Body of pancreas (tissue), 4 donors: ENCODE data around the gene MAD1L1. TPM values are rescaled to one million over a fixed set of nuclear protein-coding genes. Genes with fewer than 3 reads are reported as not detected.

Experiments used
- ATAC-seq: fragments of 150-250 bp; one replicate; pipeline ENCODE4 v1.9.1; 2016
- DNase-seq, 4 donors: peaks; one replicate each; pipeline ENCODE4 v3.0.0-alpha.2; 2019
- H3K27ac ChIP-seq, 4 donors: fragments of 200-600 bp; sonication (generic); 1 replicate in 3 of 4; 2 replicates in 1 of 4; pipeline versions ENCODE4 v1.5.1 to v1.6.1; 2016 to 2019; ENCODE audit warnings: mild to moderate bottlenecking in 1 of 4, mixed read lengths in 1 of 4, moderate library complexity in 1 of 4
- H3K27me3 ChIP-seq, 2 donors: fragments of 200-600 bp; sonication (generic); one replicate each; pipeline ENCODE4 v1.6.0; 2016; ENCODE audit warnings: mild to moderate bottlenecking in 1 of 2
- H3K36me3 ChIP-seq, 2 donors: fragments of 200-600 bp; sonication (generic); replicated peaks in 1 of 2; 2 replicates each; pipeline ENCODE4 v1.5.1; 2016; ENCODE audit warnings: low read depth in 2 of 2; ENCODE audit not compliant: insufficient read depth in 1 of 2
- H3K4me1 ChIP-seq: fragments of 200-600 bp; sonication (generic); one replicate; pipeline ENCODE4 v1.6.0; 2016
- H3K4me3 ChIP-seq, 2 donors: fragments of 200-600 bp; sonication (generic); 1 replicate in 1 of 2; 2 replicates in 1 of 2; pipeline ENCODE4 v1.5.1; 2016 to 2019
- H3K9me3 ChIP-seq, 3 donors: fragments of 200-600 bp; sonication (generic); 1 replicate in 2 of 3; 2 replicates in 1 of 3; pipeline ENCODE4 v1.5.1; 2016
- POLR2A ChIP-seq, 3 donors: fragments of 450-650 bp; IDR thresholded peaks; one replicate each; pipeline ENCODE4 v1.6.1; 2016; ENCODE audit warnings: antibody characterized with exemption in 3 of 3, mild to moderate bottlenecking in 2 of 3
- WGBS, 2 donors: methylation state at CpG; one replicate each; pipeline ENCODE4 v1.1.5; 2017; 5-methylcytosine and 5-hydroxymethylcytosine counted together
- intact Hi-C: fragments of 100-400 bp; cut with DNase I; formaldehyde crosslinking; loops from one replicate; pipeline ENCODE4 v1.15.1; 2023
- total RNA-seq, 2 donors: library from RNA; depleted of rRNA; stranded (reverse); fragments of >200 nt; gene quantifications; one replicate each; pipeline ENCODE4 v1.1.0, GENCODE V29; 2016
- TF ChIP-seq, protein P1 (sequence below), 7 experiments: fragments of 450-650 bp in 4 of 7; fragments of 200-600 bp in 3 of 7; sonication (generic) in 3 of 7; IDR thresholded peaks; one replicate each; pipeline ENCODE4 v1.5.1; 2016 to 2019; ENCODE audit warnings: antibody characterized with exemption in 7 of 7

MAD1L1 gene
- total RNA-seq, 2 donors from 2014 or later = 14.0 to 66.9 TPM

GRCh38 chr7:1865571-1866255 lies 367.0 kb downstream of the MAD1L1 start:
- H3K27me3 ChIP-seq = no peaks in the 10 kb centered on the region
- intact Hi-C loops = no loop called here
- DNase-seq = no peak
- no peaks in the 10 kb centered on the region for H3K4me1 ChIP-seq
- H3K9me3 ChIP-seq = no peaks in the 10 kb centered on the region
- no peak overlapping the region for H3K27ac ChIP-seq
- ATAC-seq = no peak
- no peak overlapping the region for H3K4me3 ChIP-seq
- TF ChIP-seq, protein P1, sequence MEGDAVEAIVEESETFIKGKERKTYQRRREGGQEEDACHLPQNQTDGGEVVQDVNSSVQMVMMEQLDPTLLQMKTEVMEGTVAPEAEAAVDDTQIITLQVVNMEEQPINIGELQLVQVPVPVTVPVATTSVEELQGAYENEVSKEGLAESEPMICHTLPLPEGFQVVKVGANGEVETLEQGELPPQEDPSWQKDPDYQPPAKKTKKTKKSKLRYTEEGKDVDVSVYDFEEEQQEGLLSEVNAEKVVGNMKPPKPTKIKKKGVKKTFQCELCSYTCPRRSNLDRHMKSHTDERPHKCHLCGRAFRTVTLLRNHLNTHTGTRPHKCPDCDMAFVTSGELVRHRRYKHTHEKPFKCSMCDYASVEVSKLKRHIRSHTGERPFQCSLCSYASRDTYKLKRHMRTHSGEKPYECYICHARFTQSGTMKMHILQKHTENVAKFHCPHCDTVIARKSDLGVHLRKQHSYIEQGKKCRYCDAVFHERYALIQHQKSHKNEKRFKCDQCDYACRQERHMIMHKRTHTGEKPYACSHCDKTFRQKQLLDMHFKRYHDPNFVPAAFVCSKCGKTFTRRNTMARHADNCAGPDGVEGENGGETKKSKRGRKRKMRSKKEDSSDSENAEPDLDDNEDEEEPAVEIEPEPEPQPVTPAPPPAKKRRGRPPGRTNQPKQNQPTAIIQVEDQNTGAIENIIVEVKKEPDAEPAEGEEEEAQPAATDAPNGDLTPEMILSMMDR (IDR thresholded peaks at IDR 0.05) = no peak
- TF ChIP-seq POLR2A (IDR thresholded peaks at IDR 0.05) = no peak
- 90 to 92% methylated on average over 6 to 17 of the region's 19 CpGs for WGBS, 2 donors
- H3K36me3 ChIP-seq = no peaks in the 10 kb centered on the region

DNA sequence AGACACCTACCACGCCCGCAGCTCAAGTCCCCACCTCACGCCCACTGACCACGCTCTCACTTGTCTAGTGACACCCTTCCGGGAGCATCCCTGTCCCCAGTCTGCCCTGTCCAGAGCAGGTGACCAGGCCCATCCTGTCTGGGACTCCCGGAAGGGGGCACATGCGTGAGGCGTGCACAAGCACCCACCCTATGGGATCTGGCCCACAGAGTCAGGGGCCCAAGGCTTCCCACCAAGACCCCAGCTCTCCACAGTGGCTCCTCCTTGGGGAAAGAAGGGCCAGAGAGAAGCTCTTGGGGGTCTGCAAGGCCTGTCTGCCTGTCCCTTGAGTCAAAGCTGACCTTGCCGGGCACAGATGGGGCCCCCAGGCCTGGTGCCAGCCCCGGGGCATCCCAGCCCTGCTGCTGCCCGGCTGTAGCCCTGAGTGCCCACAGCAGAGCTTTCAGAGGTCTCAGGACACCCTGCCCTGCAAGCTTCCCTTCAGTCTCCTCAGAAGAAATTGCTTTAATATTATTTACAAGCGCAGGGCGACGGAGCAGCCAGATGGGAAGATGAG lies 367.7 kb downstream of the MAD1L1 start:
- Histone ChIP-seq H3K9me3 (no peaks in the 10 kb centered on the region), H3K27me3 (no peaks in the 10 kb centered on the region), H3K4me1 (no peaks in the 10 kb centered on the region), H3K36me3 (no peaks in the 10 kb centered on the region), H3K4me3 (no peak overlapping the region), H3K27ac (no peak overlapping the region)
- DNase-seq (no peak), ATAC-seq (no peak)
- TF ChIP-seq, protein P1 (IDR thresholded peaks at IDR 0.05) = no peak
- no peak for TF ChIP-seq POLR2A (IDR thresholded peaks at IDR 0.05)
- 84 to 96% methylated on average over 9 to 13 of the region's 14 CpGs for WGBS, 2 donors
- intact Hi-C loops = no loop called here

DNA sequence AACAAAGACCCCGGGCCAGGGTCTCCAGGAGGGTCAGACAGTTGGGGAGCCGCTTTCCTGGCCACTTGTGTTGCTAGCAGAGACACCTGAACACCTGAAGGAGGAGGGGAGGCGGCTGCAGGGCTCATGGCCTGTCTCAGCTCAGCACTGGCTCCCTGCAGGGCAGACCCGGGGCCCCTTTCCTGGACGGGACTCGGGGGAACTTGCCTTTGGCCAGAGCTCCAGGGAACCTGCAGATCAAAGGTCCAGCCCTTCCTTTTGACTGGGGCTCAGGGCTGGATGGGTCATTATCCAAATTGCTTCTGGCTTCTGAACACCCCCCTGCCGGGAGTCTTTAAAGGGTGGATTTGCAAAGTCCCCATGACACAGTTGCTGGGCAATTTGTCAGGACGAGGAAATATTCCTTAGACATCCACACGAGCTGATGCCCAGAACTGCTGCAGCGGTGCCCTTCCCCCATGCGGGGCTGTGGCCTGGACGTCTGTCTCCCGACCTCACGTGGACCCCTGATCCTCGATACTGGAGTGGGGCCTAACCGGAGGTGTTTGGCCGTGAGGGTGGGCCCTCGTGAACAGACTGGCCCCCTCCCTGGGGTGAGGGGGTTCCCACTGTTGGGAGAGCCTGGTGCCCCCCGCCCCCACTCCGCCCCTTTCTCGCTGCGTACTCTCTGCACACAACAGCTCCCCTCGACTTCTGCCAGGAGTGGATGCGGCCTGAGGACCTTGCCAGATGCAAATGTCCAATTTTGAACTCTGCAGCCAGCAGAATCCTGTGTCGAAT lies 368.4 kb downstream of the MAD1L1 start:
- Histone ChIP-seq H3K9me3 (no peaks in the 10 kb centered on the region), H3K4me3 (no peak overlapping the region), H3K27me3 (no peaks in the 10 kb centered on the region), H3K27ac (no peak overlapping the region), H3K36me3 (no peaks in the 10 kb centered on the region), H3K4me1 (no peaks in the 10 kb centered on the region)
- ATAC-seq (no peak), DNase-seq (no peak)
- WGBS, 2 donors = 85 to 88% methylated on average over 16 to 24 of the region's 25 CpGs
- no peak for TF ChIP-seq POLR2A (IDR thresholded peaks at IDR 0.05)
- TF ChIP-seq, protein P1 (IDR thresholded peaks at IDR 0.05) = no peak
- intact Hi-C loops = no loop called here

- no peak overlapping the region for H3K4me3 ChIP-seq
- DNase-seq (no peak), ATAC-seq (no peak)
- 91 to 92% methylated on average over 11 to 38 of the region's 40 CpGs for WGBS, 2 donors
- no peaks in the 10 kb centered on the region for H3K9me3 ChIP-seq
- intact Hi-C loops = no loop called here
- TF ChIP-seq, protein P1 (IDR thresholded peaks at IDR 0.05) = no peak
- TF ChIP-seq POLR2A (IDR thresholded peaks at IDR 0.05) = no peak
- H3K36me3 ChIP-seq = no peaks in the 10 kb centered on the region
- H3K27me3 ChIP-seq = no peaks in the 10 kb centered on the region
- H3K27ac ChIP-seq = no peak overlapping the region
- no peaks in the 10 kb centered on the region for H3K4me1 ChIP-seq
These were observed 369.4 kb downstream of the MAD1L1 start for GRCh38 chr7:1863091-1863900.
